Measurements from ENCODE around the gene SLC25A33. TPM values are rescaled to one million over a fixed set of nuclear protein-coding genes. Genes with fewer than 3 reads are reported as not detected.
A peak's percentile ranks its signal among the peaks of the same experiment; 100 is the strongest.
"Not testable (repeated sequence)": the region's sequence is repeated elsewhere in the genome, so short reads cannot be mapped to it uniquely, and the experiment has no call there.

SLC25A33 gene
- total RNA-seq, 1 donor from 2014 or later, result 12.5 TPM

GRCh38 chr1:9551984-9552383 is 12.7 kb downstream of the SLC25A33 start:
- H3K36me3 Mint-ChIP-seq (ENCODE audit: low read depth), result peaks cover 19% of the 10 kb centered on the region
- intact Hi-C loops (cut with micrococcal nuclease), result no loop called here
- no peak overlapping the region for H3K27ac Mint-ChIP-seq
- no peaks in the 10 kb centered on the region for H3K9me3 Mint-ChIP-seq
- DNase-seq (ENCODE audit: low spot score), result no peak
- no peaks in the 10 kb centered on the region for H3K27me3 Mint-ChIP-seq (ENCODE audit: insufficient read depth)
- no peak overlapping the region for H3K4me3 Mint-ChIP-seq
- H3K4me1 Mint-ChIP-seq (ENCODE audit: low read depth), result no peaks in the 10 kb centered on the region

DNA sequence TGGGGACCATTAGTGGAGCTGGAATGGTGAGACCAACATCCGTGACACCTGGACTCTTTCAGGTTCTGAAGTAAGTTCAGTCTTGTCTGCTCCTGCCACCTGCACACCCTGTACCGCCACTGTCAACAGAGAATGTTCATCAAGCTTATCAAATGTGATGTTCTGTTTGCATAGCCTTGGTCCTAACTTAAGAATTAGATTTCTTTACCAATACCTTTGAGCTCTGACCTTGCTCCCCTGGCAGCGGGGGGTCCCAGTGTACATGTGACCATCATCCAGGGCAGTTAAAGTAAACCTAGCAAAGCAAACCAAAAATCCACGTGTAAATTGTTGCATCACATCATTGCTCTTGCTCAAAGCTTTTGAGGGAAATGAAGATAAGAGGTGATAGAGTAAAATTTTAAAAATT is 14.5 kb downstream of the SLC25A33 start:
- Mint-ChIP-seq H3K27me3 (ENCODE audit: insufficient read depth) (no peaks in the 10 kb centered on the region), H3K4me1 (ENCODE audit: low read depth) (peaks cover 5% of the 10 kb centered on the region), H3K36me3 (ENCODE audit: low read depth) (peaks cover 27% of the 10 kb centered on the region), H3K27ac (no peak overlapping the region), H3K4me3 (no peak overlapping the region), H3K9me3 (no peaks in the 10 kb centered on the region)
- intact Hi-C loops (cut with micrococcal nuclease), result no loop called here
- DNase-seq (ENCODE audit: low spot score), result no peak

DNA sequence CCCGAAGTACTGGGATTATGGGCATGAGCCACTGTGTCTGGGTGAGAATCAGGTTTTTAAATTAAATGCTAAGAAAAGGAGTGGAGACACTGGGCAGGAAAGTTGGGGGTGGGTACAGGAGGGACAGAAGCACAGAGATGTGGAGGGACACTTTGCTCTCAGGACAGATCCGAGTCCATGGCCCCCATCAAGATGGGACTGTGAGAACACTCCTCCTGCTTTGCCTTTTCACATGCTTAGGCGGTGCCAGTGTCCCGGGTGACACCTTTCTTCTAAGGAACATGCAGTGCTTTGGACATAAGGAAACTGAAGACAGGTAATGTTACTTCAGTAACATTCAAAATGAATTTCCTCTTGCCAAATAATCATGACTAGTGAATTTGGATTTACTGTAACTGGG is 16.7 kb downstream of the SLC25A33 start:
- DNase-seq (ENCODE audit: low spot score), result no peak
- H3K36me3 Mint-ChIP-seq (ENCODE audit: low read depth), result peaks cover 32% of the 10 kb centered on the region
- no peak overlapping the region for H3K27ac Mint-ChIP-seq
- peaks cover 17% of the 10 kb centered on the region for H3K4me1 Mint-ChIP-seq (ENCODE audit: low read depth)
- no peaks in the 10 kb centered on the region for H3K27me3 Mint-ChIP-seq (ENCODE audit: insufficient read depth)
- no peak overlapping the region for H3K4me3 Mint-ChIP-seq
- intact Hi-C loops (cut with micrococcal nuclease), result no loop called here
- H3K9me3 Mint-ChIP-seq, result no peaks in the 10 kb centered on the region

GRCh38 chr1:9557624-9558023 is 18.4 kb downstream of the SLC25A33 start:
- intact Hi-C loops (cut with micrococcal nuclease), result no loop called here
- no peaks in the 10 kb centered on the region for H3K9me3 Mint-ChIP-seq
- no peak overlapping the region for H3K27ac Mint-ChIP-seq
- peaks cover 17% of the 10 kb centered on the region for H3K4me1 Mint-ChIP-seq (ENCODE audit: low read depth)
- no peak for DNase-seq (ENCODE audit: low spot score)
- no peak overlapping the region for H3K4me3 Mint-ChIP-seq
- H3K27me3 Mint-ChIP-seq (ENCODE audit: insufficient read depth), result no peaks in the 10 kb centered on the region
- peaks cover 34% of the 10 kb centered on the region for H3K36me3 Mint-ChIP-seq (ENCODE audit: low read depth)

DNA sequence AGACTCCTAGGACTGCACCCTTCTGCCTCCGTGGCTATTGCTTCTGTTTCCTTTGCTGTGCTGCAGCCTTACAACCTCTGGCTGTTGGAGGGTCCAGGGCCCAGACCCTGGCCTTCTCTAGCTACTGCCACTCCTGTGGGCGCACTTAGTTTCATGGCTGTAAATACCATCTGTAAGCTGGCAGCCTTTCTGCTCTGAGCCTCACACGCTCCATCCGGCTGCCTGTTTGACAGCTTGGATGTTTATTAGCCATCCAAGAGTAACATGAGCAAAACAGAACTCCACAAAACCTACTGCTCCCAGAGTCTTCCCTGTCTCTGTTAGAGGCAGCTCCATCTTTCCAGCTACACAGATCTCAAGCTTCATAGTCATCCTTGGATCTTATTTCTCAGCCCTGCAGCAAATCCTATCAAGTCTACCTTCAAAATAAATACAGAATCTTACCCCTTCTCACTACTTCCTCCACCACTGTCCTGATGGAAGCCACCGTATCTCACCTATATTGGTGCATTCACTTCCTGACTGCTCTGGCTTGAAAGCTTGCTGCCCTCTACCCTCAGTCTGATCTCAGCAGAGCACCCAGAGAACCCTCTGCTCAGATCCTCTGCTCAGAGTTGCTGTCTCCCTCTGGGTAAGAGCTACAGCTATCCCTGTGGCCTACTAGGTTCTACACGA is 19.1 kb downstream of the SLC25A33 start:
- H3K36me3 Mint-ChIP-seq (ENCODE audit: low read depth), result peaks cover 34% of the 10 kb centered on the region
- intact Hi-C loops (cut with micrococcal nuclease), result no loop called here

GRCh38 chr1:9558946-9559545 is 19.8 kb downstream of the SLC25A33 start:
- H3K9me3 Mint-ChIP-seq, result no peaks in the 10 kb centered on the region
- peaks cover 29% of the 10 kb centered on the region for H3K36me3 Mint-ChIP-seq (ENCODE audit: low read depth)
- no peak for DNase-seq (ENCODE audit: low spot score)
- no peak overlapping the region for H3K4me3 Mint-ChIP-seq
- intact Hi-C loops (cut with micrococcal nuclease), result no loop called here
- no peaks in the 10 kb centered on the region for H3K27me3 Mint-ChIP-seq (ENCODE audit: insufficient read depth)
- peaks cover 20% of the 10 kb centered on the region for H3K4me1 Mint-ChIP-seq (ENCODE audit: low read depth)
- H3K27ac Mint-ChIP-seq, result no peak overlapping the region

More for the DNA sequence above, 19.1 kb downstream of the SLC25A33 start:
- Mint-ChIP-seq H3K27ac (no peak overlapping the region), H3K4me1 (ENCODE audit: low read depth) (peaks cover 20% of the 10 kb centered on the region), H3K27me3 (ENCODE audit: insufficient read depth) (no peaks in the 10 kb centered on the region), H3K9me3 (no peaks in the 10 kb centered on the region), H3K4me3 (no peak overlapping the region)
- no peak for DNase-seq (ENCODE audit: low spot score)

- Mint-ChIP-seq H3K4me3 (no peak overlapping the region), H3K4me1 (ENCODE audit: low read depth) (peaks cover 20% of the 10 kb centered on the region), H3K27me3 (ENCODE audit: insufficient read depth) (no peaks in the 10 kb centered on the region), H3K36me3 (ENCODE audit: low read depth) (peaks cover 29% of the 10 kb centered on the region), H3K9me3 (no peaks in the 10 kb centered on the region), H3K27ac (no peak overlapping the region)
- no peak for DNase-seq (ENCODE audit: low spot score)
- intact Hi-C loops (cut with micrococcal nuclease), result no loop called here
These were observed 20.4 kb downstream of the SLC25A33 start for GRCh38 chr1:9559673-9560072.

GRCh38 chr1:9560090-9560489 is 20.8 kb downstream of the SLC25A33 start:
- not testable (repeated sequence) for DNase-seq (ENCODE audit: low spot score)
- H3K36me3 Mint-ChIP-seq (ENCODE audit: low read depth), result peaks cover 29% of the 10 kb centered on the region

GRCh38 chr1:9561429-9561828 is 22.2 kb downstream of the SLC25A33 start:
- no peaks in the 10 kb centered on the region for H3K9me3 Mint-ChIP-seq
- DNase-seq (ENCODE audit: low spot score), result no peak
- H3K4me3 Mint-ChIP-seq, result no peak overlapping the region
- peaks cover 20% of the 10 kb centered on the region for H3K4me1 Mint-ChIP-seq (ENCODE audit: low read depth)
- intact Hi-C loops (cut with micrococcal nuclease), result no loop called here
- H3K27me3 Mint-ChIP-seq (ENCODE audit: insufficient read depth), result no peaks in the 10 kb centered on the region
- no peak overlapping the region for H3K27ac Mint-ChIP-seq
- H3K36me3 Mint-ChIP-seq (ENCODE audit: low read depth), result peaks cover 19% of the 10 kb centered on the region

More at GRCh38 chr1:9560090-9560489, 20.8 kb downstream of the SLC25A33 start:
- H3K4me3 Mint-ChIP-seq; H3K27ac Mint-ChIP-seq; H3K27me3 Mint-ChIP-seq (ENCODE audit: insufficient read depth); intact Hi-C loops (cut with micrococcal nuclease); H3K9me3 Mint-ChIP-seq: not testable (repeated sequence)
- H3K4me1 Mint-ChIP-seq (ENCODE audit: low read depth), result peaks cover 20% of the 10 kb centered on the region

- H3K27ac Mint-ChIP-seq, result no peak overlapping the region
- no peaks in the 10 kb centered on the region for H3K9me3 Mint-ChIP-seq
- H3K4me1 Mint-ChIP-seq (ENCODE audit: low read depth), result no peaks in the 10 kb centered on the region
- DNase-seq (ENCODE audit: low spot score), result no peak
- intact Hi-C loops (cut with micrococcal nuclease), result no loop called here
- H3K36me3 Mint-ChIP-seq (ENCODE audit: low read depth), result peaks cover 31% of the 10 kb centered on the region
- H3K4me3 Mint-ChIP-seq, result no peak overlapping the region
- no peaks in the 10 kb centered on the region for H3K27me3 Mint-ChIP-seq (ENCODE audit: insufficient read depth)
These were observed 30.0 kb downstream of the SLC25A33 start for GRCh38 chr1:9569267-9569666.

DNA sequence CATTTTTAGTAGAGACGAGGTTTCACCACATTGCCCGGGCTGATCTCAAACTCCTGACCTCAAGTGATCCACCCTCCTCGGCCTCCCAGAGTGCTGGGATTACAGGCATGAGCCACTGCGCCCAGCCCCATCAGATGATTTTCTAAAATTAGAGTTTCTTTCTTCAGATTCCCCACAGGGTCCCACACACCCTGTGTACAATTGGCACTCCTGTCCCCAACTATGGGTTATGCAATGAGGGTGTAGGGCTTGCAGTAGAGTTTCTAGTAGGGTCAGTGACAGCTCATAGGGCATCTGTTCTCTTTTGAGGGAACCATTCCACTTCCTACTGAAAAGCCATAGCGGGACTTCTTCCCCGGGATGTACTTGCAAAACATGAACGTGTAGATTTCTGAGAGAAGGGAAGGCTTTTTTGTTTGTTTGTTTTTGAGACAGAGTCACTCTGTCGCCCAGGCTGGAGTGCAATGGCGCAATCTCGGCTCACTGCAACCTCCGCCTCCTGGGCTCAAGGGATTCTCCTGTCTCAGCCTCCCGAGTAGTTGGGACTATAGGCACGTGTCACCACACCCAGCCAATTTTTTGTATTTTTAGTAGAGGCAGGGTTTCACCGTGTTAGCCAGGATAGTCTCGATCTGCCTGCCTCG is 31.7 kb downstream of the SLC25A33 start:
- H3K27me3 Mint-ChIP-seq (ENCODE audit: insufficient read depth); H3K9me3 Mint-ChIP-seq; DNase-seq (ENCODE audit: low spot score); H3K4me1 Mint-ChIP-seq (ENCODE audit: low read depth); H3K4me3 Mint-ChIP-seq; intact Hi-C loops (cut with micrococcal nuclease): not testable (repeated sequence)
- Mint-ChIP-seq H3K27ac (peak overlapping the region; percentile 44), H3K36me3 (ENCODE audit: low read depth) (peaks cover 35% of the 10 kb centered on the region)

GRCh38 chr1:9573723-9574122 is 34.5 kb downstream of the SLC25A33 start:
- intact Hi-C loops (cut with micrococcal nuclease), result loop anchor here (1.0 kb wide), 1 partner anchor 78 kb away; no protein-coding TSS in a partner anchor
- H3K27me3 Mint-ChIP-seq (ENCODE audit: insufficient read depth), result no peaks in the 10 kb centered on the region
- peaks cover 37% of the 10 kb centered on the region for H3K36me3 Mint-ChIP-seq (ENCODE audit: low read depth)
- H3K9me3 Mint-ChIP-seq, result no peaks in the 10 kb centered on the region
- H3K4me1 Mint-ChIP-seq (ENCODE audit: low read depth), result no peaks in the 10 kb centered on the region
- no peak overlapping the region for H3K4me3 Mint-ChIP-seq
- no peak overlapping the region for H3K27ac Mint-ChIP-seq
- no peak for DNase-seq (ENCODE audit: low spot score)

DNA sequence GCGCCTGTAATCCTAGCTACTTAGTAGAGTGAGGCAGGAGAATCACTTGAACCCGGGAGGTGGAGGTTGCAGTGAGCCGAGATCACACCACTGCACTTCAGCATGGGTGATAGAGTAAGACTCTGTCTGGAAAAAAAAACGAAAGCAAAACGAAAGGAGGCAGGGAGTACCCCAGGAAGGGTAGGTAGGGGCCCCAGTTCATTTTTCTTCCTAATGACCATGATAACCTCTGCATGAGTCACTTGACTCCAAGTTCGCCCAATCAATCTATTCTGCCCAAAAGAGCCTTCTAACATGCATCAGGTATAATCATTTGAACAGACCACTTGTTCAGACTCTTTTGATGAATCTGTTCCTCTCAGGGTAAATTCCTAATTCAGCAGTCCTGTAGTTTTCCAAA is 36.2 kb downstream of the SLC25A33 start:
- H3K27ac Mint-ChIP-seq, result no peak overlapping the region
- H3K36me3 Mint-ChIP-seq (ENCODE audit: low read depth), result peaks cover 33% of the 10 kb centered on the region
- no peaks in the 10 kb centered on the region for H3K9me3 Mint-ChIP-seq
- no peaks in the 10 kb centered on the region for H3K27me3 Mint-ChIP-seq (ENCODE audit: insufficient read depth)
- H3K4me1 Mint-ChIP-seq (ENCODE audit: low read depth), result no peaks in the 10 kb centered on the region
- intact Hi-C loops (cut with micrococcal nuclease), result no loop called here
- DNase-seq (ENCODE audit: low spot score), result no peak
- H3K4me3 Mint-ChIP-seq, result no peak overlapping the region

Data from activated T-helper 1 cell treated with anti-CD3 and anti-CD28 coated beads, Interleukin-12 subunit alpha, Interleukin-12 subunit beta, Interleukin-2, Interleukin-4 antibody, amounts not matched to agents 30 ng/mL and 10 ng/mL and 1 ng/mL, durations not matched to agents 14 hours and 24 hours and 36 hours (primary cell).